OCI-LY1 (cell line): ENCODE results near the gene OSBPL5.

Experiments
- H2AFZ ChIP-seq: fragments of 200-600 bp; sonication (generic), shearing (Covaris generic); 2 replicates; pipeline ENCODE4 v1.6.0; 2014; ENCODE audit warnings: antibody characterized with exemption, mild to moderate bottlenecking, low read length
- H3F3A ChIP-seq: fragments of 200-600 bp; sonication (generic), shearing (Covaris generic); 2 replicates; pipeline ENCODE4 v1.6.0; 2014; ENCODE audit warnings: mild to moderate bottlenecking, antibody characterized with exemption, low read length, moderate library complexity; ENCODE audit not compliant: insufficient read depth
- H3K27ac ChIP-seq: fragments of 200-600 bp; sonication (generic); 2 replicates; pipeline ENCODE4 v1.5.1; 2014; ENCODE audit warnings: low read length, mixed run types, mild to moderate bottlenecking, low read depth; ENCODE audit not compliant: poor library complexity, severe bottlenecking
- H3K27me3 ChIP-seq: fragments of 200-600 bp; sonication (generic); 2 replicates; pipeline ENCODE4 v1.6.0; 2014; ENCODE audit warnings: antibody characterized with exemption, mild to moderate bottlenecking, low read length, moderate library complexity; ENCODE audit not compliant: insufficient read depth
- H3K36me3 ChIP-seq: fragments of 200-600 bp; sonication (generic); 2 replicates; pipeline ENCODE4 v1.6.1; 2014; ENCODE audit warnings: mild to moderate bottlenecking, antibody characterized with exemption, low read length, moderate library complexity, mixed read lengths; ENCODE audit not compliant: insufficient read depth
- H3K4me1 ChIP-seq: fragments of 200-600 bp; sonication (generic); 2 replicates; pipeline ENCODE4 v1.5.1; 2014; ENCODE audit warnings: mild to moderate bottlenecking, low read length, moderate library complexity; ENCODE audit not compliant: insufficient read depth, severe bottlenecking
- H3K4me2 ChIP-seq: fragments of 200-600 bp; sonication (generic), shearing (Covaris generic); 2 replicates; pipeline ENCODE4 v1.6.1; 2014; ENCODE audit warnings: low read length
- H3K4me3 ChIP-seq: fragments of 200-600 bp; sonication (generic); 2 replicates; pipeline ENCODE4 v1.5.1; 2014; ENCODE audit warnings: low read length, low read depth, mild to moderate bottlenecking, mixed read lengths; ENCODE audit not compliant: poor library complexity, severe bottlenecking
- H3K79me2 ChIP-seq: fragments of 200-600 bp; shearing (Covaris generic); 2 replicates; pipeline ENCODE4 v1.6.1; 2016; ENCODE audit warnings: mixed run types, low read length, mixed read lengths; ENCODE audit not compliant: insufficient read depth
- H3K9ac ChIP-seq: fragments of 200-600 bp; sonication (generic), shearing (Covaris generic); 2 replicates; pipeline ENCODE4 v1.6.1; 2014; ENCODE audit warnings: mild to moderate bottlenecking, low read length, mixed read lengths
- H3K9me2 ChIP-seq: fragments of 200-600 bp; sonication (generic), shearing (Covaris generic); 2 replicates; pipeline ENCODE4 v1.6.1; 2014; ENCODE audit warnings: low read depth, mild to moderate bottlenecking, low read length, mixed read lengths
- H3K9me3 ChIP-seq: fragments of 200-600 bp; shearing (Covaris generic); 2 replicates; pipeline ENCODE4 v1.6.1; 2014; ENCODE audit warnings: low read length, mixed read lengths
- H4K20me1 ChIP-seq: fragments of 200-600 bp; sonication (generic), shearing (Covaris generic); 2 replicates; pipeline ENCODE4 v1.6.0; 2016; ENCODE audit warnings: mild to moderate bottlenecking, low read length; ENCODE audit not compliant: insufficient read depth
- CTCF ChIP-seq: fragments of 200-600 bp; sonication (generic), shearing (Covaris generic); IDR thresholded peaks from 2 replicates; pipeline ENCODE4 v1.5.1; 2017; ENCODE audit warnings: mild to moderate bottlenecking, antibody characterized with exemption, low read length, moderate library complexity, mixed read lengths
- EZH2 ChIP-seq: fragments of 200-600 bp; sonication (generic), shearing (Covaris generic); IDR thresholded peaks from 2 replicates; pipeline ENCODE4 v1.8.0; 2017; ENCODE audit warnings: borderline replicate concordance, mixed run types, mild to moderate bottlenecking, antibody characterized with exemption, low read length, moderate library complexity, mixed read lengths

The OSBPL5 gene

GRCh38 chr11:3146612-3147256 is 18.4 kb downstream of the OSBPL5 start:
- Histone ChIP-seq H3K36me3 (no peaks in the 10 kb centered on the region), H3K9ac (no peak overlapping the region), H3K79me2 (no peaks in the 10 kb centered on the region), H3F3A (no peaks in the 10 kb centered on the region), H3K27ac (no peak overlapping the region), H4K20me1 (no peaks in the 10 kb centered on the region), H3K9me2 (no peaks in the 10 kb centered on the region), H3K4me1 (no peaks in the 10 kb centered on the region), H2AFZ (no peak overlapping the region), H3K4me3 (no peak overlapping the region), H3K4me2 (no peak overlapping the region), H3K27me3 (peaks cover 2% of the 10 kb centered on the region; the same call in 1 of the 2 replicates), H3K9me3 (no peaks in the 10 kb centered on the region)
- TF ChIP-seq CTCF, result no peak
- TF ChIP-seq EZH2, result no peak

GRCh38 chr11:3145206-3145520 is 19.9 kb downstream of the OSBPL5 start:
- H3K4me2 ChIP-seq, result no peak overlapping the region
- H3K36me3 ChIP-seq, result no peaks in the 10 kb centered on the region
- no peak overlapping the region for H3K27ac ChIP-seq
- TF ChIP-seq EZH2 (no peak), CTCF (no peak)
- no peaks in the 10 kb centered on the region for H3K9me3 ChIP-seq
- no peaks in the 10 kb centered on the region for H3K4me1 ChIP-seq
- no peaks in the 10 kb centered on the region for H3K9me2 ChIP-seq
- no peak overlapping the region for H3K4me3 ChIP-seq
- H4K20me1 ChIP-seq, result no peaks in the 10 kb centered on the region
- H3K9ac ChIP-seq, result no peak overlapping the region
- no peak overlapping the region for H2AFZ ChIP-seq
- H3F3A ChIP-seq, result no peaks in the 10 kb centered on the region
- no peaks in the 10 kb centered on the region; the same call in 1 of the 2 replicates for H3K27me3 ChIP-seq
- no peaks in the 10 kb centered on the region for H3K79me2 ChIP-seq

GRCh38 chr11:3144296-3145205 is 20.6 kb downstream of the OSBPL5 start:
- Histone ChIP-seq H3K4me2 (no peak overlapping the region), H3F3A (no peaks in the 10 kb centered on the region), H3K9me3 (no peaks in the 10 kb centered on the region), H3K4me1 (no peaks in the 10 kb centered on the region), H3K36me3 (no peaks in the 10 kb centered on the region), H2AFZ (no peak overlapping the region), H3K79me2 (no peaks in the 10 kb centered on the region), H3K9me2 (no peaks in the 10 kb centered on the region), H3K27me3 (no peaks in the 10 kb centered on the region; the same call in 1 of the 2 replicates), H3K9ac (no peak overlapping the region), H4K20me1 (no peaks in the 10 kb centered on the region), H3K27ac (no peak overlapping the region), H3K4me3 (no peak overlapping the region)
- TF ChIP-seq EZH2 (no peak), CTCF (no peak)
